IPS-NIHi7 (cell line): Measurements from ENCODE around the gene DCC.

Experiments
- DNase-seq: peaks from one replicate; pipeline ENCODE4 v3.0.0; 2012; ENCODE audit warnings: mixed read lengths; ENCODE audit errors: extremely low spot score

DCC gene

DNA sequence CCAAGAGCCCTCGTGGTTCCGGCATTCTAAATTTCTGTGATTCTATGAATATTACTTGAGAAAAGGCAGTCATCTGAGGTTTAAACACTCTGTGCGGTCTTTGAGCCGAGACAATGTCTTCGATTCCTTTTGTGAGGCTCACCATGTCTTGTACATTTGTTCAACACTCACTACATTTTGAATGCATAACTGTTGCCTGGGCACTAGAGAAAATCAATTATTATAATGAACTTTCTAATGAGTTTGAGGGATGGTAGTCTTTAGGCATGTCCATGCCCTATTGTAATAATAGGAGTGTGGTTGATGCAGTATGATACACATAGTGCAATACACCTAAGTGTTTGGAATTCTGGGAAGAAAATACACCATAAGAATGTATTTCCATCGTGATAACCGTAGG is 1181.1 kb downstream of the DCC start:
- no peak for DNase-seq

DNA sequence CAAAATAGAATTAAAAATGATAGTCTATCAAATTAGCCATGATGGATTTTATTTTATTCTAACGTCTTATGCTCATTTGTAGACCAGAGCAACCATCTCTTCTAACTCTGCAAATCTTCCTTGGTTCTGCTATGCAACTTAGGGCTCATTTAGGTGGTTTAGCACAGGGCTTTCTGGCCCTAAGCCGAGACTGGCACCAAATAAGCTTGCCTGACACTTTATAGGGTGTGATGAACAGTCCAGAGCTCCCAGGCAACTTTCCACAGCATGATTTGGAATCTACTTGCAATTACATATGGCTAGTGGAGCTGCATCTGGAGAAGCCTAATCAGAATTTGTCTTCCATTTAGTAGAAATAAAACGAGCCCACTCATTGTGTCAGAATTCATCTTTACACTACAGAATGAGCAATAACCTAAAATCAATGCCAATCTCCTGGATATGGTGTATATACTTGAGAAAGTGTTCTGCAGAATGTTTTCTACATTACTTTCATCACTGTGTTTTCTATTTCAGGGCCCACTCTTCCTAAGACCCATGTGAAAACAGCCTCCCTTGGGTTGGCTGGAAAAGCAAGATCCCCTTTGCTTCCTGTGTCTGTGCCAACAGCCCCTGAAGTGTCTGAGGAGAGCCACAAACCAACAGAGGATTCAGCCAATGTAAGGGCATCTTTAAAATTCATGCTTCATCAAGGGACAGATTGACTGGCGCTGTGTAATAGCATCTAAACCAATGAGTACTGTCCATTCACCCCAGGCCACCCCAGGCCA is 1186.3 kb downstream of the DCC start:
- no peak for DNase-seq

DNA sequence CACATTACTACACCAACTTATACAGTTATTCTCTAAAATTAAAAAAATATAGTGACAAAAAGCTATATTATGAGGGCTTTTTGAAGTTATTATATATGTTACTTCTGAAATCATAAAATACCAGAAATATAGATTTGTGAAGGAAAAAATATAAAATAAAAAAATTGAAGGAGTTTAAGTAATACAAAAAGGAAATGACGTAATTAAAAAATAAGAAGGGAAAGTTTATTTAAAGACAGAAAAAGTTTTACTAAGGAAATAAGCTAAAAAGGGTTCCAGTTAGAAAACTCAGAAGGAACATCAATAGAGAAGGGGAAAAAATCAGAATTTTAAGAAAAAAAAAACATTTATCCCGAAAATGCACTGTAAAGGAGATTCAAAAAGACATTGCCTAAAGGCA is 1187.4 kb downstream of the DCC start:
- DNase-seq, result no peak

GRCh38 chr18:53531187-53531586 is 1191.2 kb downstream of the DCC start:
- no peak for DNase-seq

- no peak for DNase-seq
These were observed 1191.9 kb downstream of the DCC start for GRCh38 chr18:53531896-53532295.

GRCh38 chr18:53534203-53534602 is 1194.2 kb downstream of the DCC start:
- DNase-seq, result no peak

GRCh38 chr18:53534695-53535094 is 1194.7 kb downstream of the DCC start:
- DNase-seq, result no peak

DNA sequence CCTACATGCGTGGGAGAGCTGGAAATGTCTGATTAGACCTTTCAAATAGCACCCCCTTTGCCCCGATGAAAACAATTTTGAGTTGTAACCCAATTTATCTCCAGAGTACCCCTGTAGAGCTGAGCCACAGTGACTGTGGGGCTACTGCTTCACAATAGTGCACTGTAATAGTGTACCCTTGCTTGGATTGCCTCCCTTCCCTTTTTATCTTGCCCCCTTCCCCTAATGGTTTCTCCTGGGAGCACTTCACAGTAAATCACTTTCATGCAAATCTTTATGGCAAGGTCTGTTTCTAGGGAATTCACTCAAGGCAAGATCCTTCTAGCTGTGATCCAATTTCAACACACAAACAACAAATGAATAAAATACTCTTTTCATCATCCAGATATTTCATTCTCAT is 1196.9 kb downstream of the DCC start:
- DNase-seq, result no peak

GRCh38 chr18:53541924-53542323 is 1201.9 kb downstream of the DCC start:
- DNase-seq, result no peak

- DNase-seq, result no peak
These were observed 1203.7 kb downstream of the DCC start for GRCh38 chr18:53543711-53544110.

DNA sequence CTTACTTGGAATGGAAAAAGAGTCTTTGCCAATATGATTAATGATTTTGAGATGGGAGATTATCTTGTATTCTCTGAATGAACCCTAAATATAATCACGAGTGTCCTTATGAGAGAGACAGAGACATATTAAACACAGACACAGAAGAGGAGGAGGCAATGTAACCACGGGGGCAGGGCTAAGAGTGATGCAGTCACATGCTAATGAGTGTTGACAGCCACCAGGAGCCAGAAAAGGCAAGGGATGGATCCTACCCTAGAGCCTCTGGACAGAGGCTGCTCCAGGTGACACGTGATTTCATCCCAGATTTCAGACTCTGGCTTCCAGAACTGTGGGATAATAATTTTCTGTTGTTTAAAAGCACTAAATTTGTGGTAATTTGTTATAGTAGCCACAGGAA is 1204.9 kb downstream of the DCC start:
- DNase-seq, result no peak

DNA sequence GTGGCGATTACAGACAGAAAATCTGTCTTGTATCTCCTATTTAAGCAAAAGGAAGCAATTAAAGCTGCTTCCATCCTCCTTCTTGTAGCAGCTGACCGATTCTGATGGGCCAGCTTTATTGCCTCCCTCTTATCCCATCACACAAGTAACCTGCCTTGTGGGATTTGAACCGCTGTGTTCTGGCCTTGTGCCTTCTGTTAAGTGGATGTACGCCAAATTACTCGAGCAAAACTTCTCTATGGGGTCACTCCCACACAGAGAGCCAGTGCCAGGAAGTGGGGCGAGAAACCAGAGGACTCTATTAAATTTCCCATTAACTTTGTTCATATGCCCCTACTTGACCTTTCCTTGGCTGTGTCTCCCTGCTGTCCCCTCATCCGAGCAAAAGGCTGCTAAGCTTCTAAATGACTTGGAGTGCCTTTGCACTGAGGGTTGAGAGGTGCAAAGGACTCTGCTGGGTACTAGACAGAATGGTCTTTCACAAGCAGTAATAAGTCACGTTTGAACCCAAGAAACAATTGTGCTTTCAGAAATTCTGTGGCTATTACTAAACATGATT is 1212.0 kb downstream of the DCC start:
- DNase-seq, result no peak

DNA sequence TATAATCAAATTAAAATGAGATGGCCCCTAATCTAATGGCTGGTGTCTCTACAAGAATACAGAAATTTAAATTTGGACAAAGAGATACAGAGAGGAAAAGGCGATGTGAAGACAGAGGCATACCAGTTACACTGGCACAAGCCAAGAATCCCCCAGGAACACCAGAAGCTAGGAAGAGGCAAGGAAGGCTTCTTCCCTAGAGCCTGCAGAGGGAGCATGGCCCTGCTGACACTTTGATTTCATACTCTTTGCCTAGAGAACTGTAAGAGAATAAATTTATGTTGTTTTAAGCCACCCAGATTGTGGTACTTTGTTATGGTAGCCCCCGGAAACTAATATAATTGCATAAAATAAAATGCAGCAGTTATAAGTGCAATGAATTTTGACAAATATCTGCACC is 1213.0 kb downstream of the DCC start:
- no peak for DNase-seq

- no peak for DNase-seq
These were observed 1216.5 kb downstream of the DCC start for GRCh38 chr18:53556450-53556849.

GRCh38 chr18:53560546-53560945 is 1220.5 kb downstream of the DCC start:
- no peak for DNase-seq

DNA sequence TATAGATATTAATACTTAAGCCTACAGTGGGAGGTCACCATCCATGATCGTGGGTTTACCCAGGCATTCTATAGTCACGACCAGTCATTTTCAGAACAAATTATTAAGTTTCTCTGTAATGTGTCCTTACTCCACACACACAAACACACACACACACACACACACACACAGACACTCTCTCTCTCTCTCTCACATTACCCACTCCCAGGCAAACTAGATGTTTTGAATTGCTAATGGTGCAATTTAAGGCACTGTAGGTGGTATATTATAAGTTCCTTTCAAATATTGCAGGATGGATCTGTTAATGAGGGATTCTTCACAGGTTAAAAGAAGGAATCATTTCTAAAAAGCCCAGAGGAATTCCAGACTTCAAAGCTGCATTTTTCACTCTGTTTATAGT is 1226.6 kb downstream of the DCC start:
- peak; percentile 20 for DNase-seq

- DNase-seq, result peak; percentile 56
These were observed 1228.1 kb downstream of the DCC start for GRCh38 chr18:53567929-53568574.
